HepG2 (cell line): Measurements from ENCODE around the gene C2orf80. TPM values are rescaled to one million over a fixed set of nuclear protein-coding genes. Genes with fewer than 3 reads are reported as not detected.
A peak's percentile ranks its signal among the peaks of the same experiment; 100 is the strongest.

Experiments
- ATAC-seq: fragments of 200-7000 bp; cut with Tn5 transposase; 3 replicates; pipeline ENCODE4 v1.9.1; 2020; ENCODE audit warnings: mild to moderate bottlenecking, moderate library complexity
- BruUV-seq: library from RNA; stranded (reverse); fragments of 400-500 nt; replicated peaks from 2 replicates; lab custom pipeline; 2021; lab: Mats Ljungman, UMichigan
- CTCF ChIA-PET: fragments of 300-600 bp; formaldehyde crosslinking; extraction: SDS; loops from one replicate; lab custom pipeline; 2021; ENCODE audit warnings: low total read pairs, inconsistent platforms, low intra/inter-chr PET ratio; lab: Yijun Ruan, JAX
- POLR2A ChIA-PET: fragments of 350-600 bp; sonication (Branson Sonifier 250); formaldehyde crosslinking; loops from one replicate; lab custom pipeline; 2020; ENCODE audit warnings: antibody characterized with exemption, inconsistent platforms; lab: Yijun Ruan, JAX
- DNase-seq: peaks from one replicate; pipeline ENCODE4 v3.0.0-alpha.2; 2015; ENCODE audit warnings: low spot score
- FAIRE-seq: peaks from 3 replicates; lab custom pipeline; 2011; peaks lifted over from hg19 to GRCh38; lab: Jason Lieb, UNC
- H2AFZ ChIP-seq: one replicate; pipeline ENCODE4 v1.6.1; 2011; ENCODE audit warnings: low read length, inconsistent platforms
- H3K27ac ChIP-seq: fragments of 300-600 bp; 3 replicates; pipeline ENCODE4 v1.8.0; 2011; ENCODE audit warnings: mixed run types, mild to moderate bottlenecking, mixed read lengths, low read length, inconsistent platforms; ENCODE audit not compliant: insufficient read depth; ENCODE audit errors: extremely low read length
- H3K27me3 ChIP-seq, 2 experiments: fragments of 200-600 bp in 1 of 2; 2 replicates in 1 of 2; 3 replicates in 1 of 2; pipeline versions ENCODE4 v1.6.0 to v1.8.0; 2011; ENCODE audit warnings: low read length in 2 of 2, mild to moderate bottlenecking in 2 of 2, moderate library complexity in 2 of 2, inconsistent platforms in 1 of 2; ENCODE audit not compliant: insufficient read depth in 2 of 2, control insufficient read depth in 1 of 2
- H3K36me3 ChIP-seq, 2 experiments: fragments of 200-600 bp in 1 of 2; replicated peaks in 1 of 2; 2 replicates in 1 of 2; 3 replicates in 1 of 2; pipeline versions ENCODE4 v1.5.1 to v1.8.0; 2011; ENCODE audit warnings: low read length in 2 of 2, inconsistent platforms in 1 of 2; ENCODE audit not compliant: insufficient read depth in 2 of 2, control insufficient read depth in 1 of 2
- H3K4me1 ChIP-seq: 2 replicates; pipeline ENCODE4 v1.5.1; 2012; ENCODE audit warnings: low read length, inconsistent platforms; ENCODE audit not compliant: insufficient read depth
- H3K4me2 ChIP-seq: 2 replicates; pipeline ENCODE4 v1.6.0; 2011; ENCODE audit warnings: low read depth, low read length, inconsistent platforms
- H3K4me3 ChIP-seq, 3 experiments: fragments of 200-600 bp in 1 of 3; sonication (generic), shearing (Covaris generic) in 1 of 3; replicated peaks in 1 of 3; 2 replicates each; pipeline ENCODE4 v1.5.1; 2011 to 2016; ENCODE audit warnings: low read length in 3 of 3, inconsistent platforms in 2 of 3, low read depth in 2 of 3, mild to moderate bottlenecking in 2 of 3, control low read depth in 1 of 3, mixed read lengths in 1 of 3; ENCODE audit not compliant: insufficient read depth in 1 of 3
- H3K79me2 ChIP-seq: one replicate; pipeline ENCODE4 v1.6.1; 2011; ENCODE audit warnings: low read length, inconsistent platforms; ENCODE audit not compliant: insufficient read depth
- H3K9ac ChIP-seq: 2 replicates; pipeline ENCODE4 v1.6.0; 2011; ENCODE audit warnings: mild to moderate bottlenecking, low read depth, low read length, inconsistent platforms; ENCODE audit not compliant: insufficient read depth
- H3K9me3 ChIP-seq: 2 replicates; pipeline ENCODE4 v1.5.1; 2012; ENCODE audit warnings: mild to moderate bottlenecking, low read length
- H4K20me1 ChIP-seq: 2 replicates; pipeline ENCODE4 v1.6.0; 2011; ENCODE audit warnings: inconsistent platforms, mild to moderate bottlenecking, low read length, moderate library complexity; ENCODE audit not compliant: insufficient read depth
- CENPT ChIP-seq: sonication (generic); formaldehyde crosslinking; IDR thresholded peaks from 2 replicates; pipeline ENCODE4 v1.8.0; 2022; ENCODE audit warnings: low read depth, mild to moderate bottlenecking, moderate library complexity, missing genetic modification reagents
- CREB1 ChIP-seq, 2 experiments: fragments of 450-650 bp in 1 of 2; IDR thresholded peaks; 2 replicates each; pipeline ENCODE4 v1.6.1; 2016 to 2017; ENCODE audit warnings: control low read depth in 1 of 2, mild to moderate bottlenecking in 1 of 2, missing compliant biosample characterization in 1 of 2, missing genetic modification characterization in 1 of 2
- ELK4 ChIP-seq: sonication (generic); formaldehyde crosslinking; IDR thresholded peaks from 2 replicates; pipeline ENCODE4 v1.9.0; 2021; ENCODE audit warnings: missing genetic modification reagents, borderline replicate concordance
- HNF4A ChIP-seq: sonication (generic); formaldehyde crosslinking; IDR thresholded peaks from 2 replicates; pipeline ENCODE4 v1.4.0; 2020; ENCODE audit warnings: missing genetic modification reagents
- LBX2 ChIP-seq: sonication (generic); formaldehyde crosslinking; IDR thresholded peaks from 2 replicates; pipeline ENCODE4 v1.5.0; 2020; ENCODE audit warnings: missing genetic modification reagents, mild to moderate bottlenecking, borderline replicate concordance
- MAFG ChIP-seq: sonication (generic); formaldehyde crosslinking; IDR thresholded peaks from 2 replicates; pipeline ENCODE4 v1.5.1; 2020; ENCODE audit warnings: mild to moderate bottlenecking, missing genetic modification reagents
- MIER3 ChIP-seq: IDR thresholded peaks from 2 replicates; pipeline ENCODE4 v1.6.1; 2016; ENCODE audit warnings: missing compliant biosample characterization, borderline replicate concordance
- MLXIP ChIP-seq: sonication (generic); formaldehyde crosslinking; IDR thresholded peaks from 2 replicates; pipeline ENCODE4 v1.9.0; 2021; ENCODE audit warnings: missing genetic modification reagents, borderline replicate concordance
- MTERF4 ChIP-seq: sonication (generic); formaldehyde crosslinking; IDR thresholded peaks from 2 replicates; pipeline ENCODE4 v1.8.0; 2023; ENCODE audit warnings: mild to moderate bottlenecking, missing genetic modification reagents
- NR2C2 ChIP-seq: sonication (generic); formaldehyde crosslinking; IDR thresholded peaks from 2 replicates; pipeline ENCODE4 v1.4.0; 2020; ENCODE audit warnings: missing genetic modification reagents, mild to moderate bottlenecking, moderate library complexity, borderline replicate concordance
- PHB2 ChIP-seq: fragments of 450-650 bp; IDR thresholded peaks from 2 replicates; pipeline ENCODE4 v1.6.1; 2018; ENCODE audit not compliant: partially characterized antibody
- RBFOX2 ChIP-seq: fragments of 200-400 bp; formaldehyde crosslinking; IDR thresholded peaks from 2 replicates; pipeline ENCODE4 v1.6.1; 2017; ENCODE audit warnings: low read depth, mild to moderate bottlenecking, low read length
- YY1 ChIP-seq: IDR thresholded peaks from 2 replicates; pipeline ENCODE4 v1.6.1; 2011; ENCODE audit warnings: low read length, low read depth, moderate library complexity, mild to moderate bottlenecking; ENCODE audit not compliant: insufficient read depth, insufficient replicate concordance
- ZMYM4 ChIP-seq: sonication (generic); formaldehyde crosslinking; IDR thresholded peaks from 2 replicates; pipeline ENCODE4 v1.8.1; 2023; ENCODE audit warnings: mild to moderate bottlenecking, missing genetic modification reagents
- ZNF225 ChIP-seq: sonication (generic); formaldehyde crosslinking; IDR thresholded peaks from 2 replicates; pipeline ENCODE4 v1.4.0; 2020; ENCODE audit warnings: mild to moderate bottlenecking, missing genetic modification reagents
- WGBS: methylation state at CpG from one replicate; pipeline ENCODE4 v1.1.6; 2017; ENCODE audit warnings: low lambda C conversion rate; 5-methylcytosine and 5-hydroxymethylcytosine counted together
- in situ Hi-C: cut with HindIII; loops from 2 replicates; pipeline ENCODE4 v1.10.0; 2017; ENCODE audit warnings: low pct_unique_long_range_greater_than_20kb; ENCODE audit not compliant: extremely low pct_ligation_motif_present
- intact Hi-C: fragments of 100-400 bp; cut with micrococcal nuclease; formaldehyde crosslinking; loops from one replicate; pipeline ENCODE4 v1.10.0; 2022; ENCODE audit not compliant: unreplicated experiment
- polyA plus RNA-seq, 8 experiments: library from polyadenylated mRNA; depleted of rRNA in 3 of 8; stranded (reverse) in 7 of 8; unstranded in 1 of 8; fragments of >200 nt; fragmentation: Illumina TruSeq in 4 of 8; extraction: Trizol in 4 of 8; gene quantifications; 2 replicates each; pipeline versions ENCODE4 v1.2.1 to v1.2.3, GENCODE V29; 2011 to 2016; ENCODE audit warnings: low read depth in 4 of 8, missing spikeins in 1 of 8, mixed read lengths in 1 of 8; ENCODE audit not compliant: insufficient read depth in 1 of 8
- total RNA-seq, 5 experiments: library from RNA; depleted of rRNA; stranded (reverse); fragments of >200 nt; fragmentation: Illumina TruSeq; extraction: Trizol; gene quantifications; 2 replicates each; pipeline ENCODE4 v1.2.3, GENCODE V29; 2016; ENCODE audit warnings: low read depth in 1 of 5

Gene C2orf80
- total and polyA plus RNA-seq, 2 of the 13 experiments (the other 11 are each of a cell fraction or from before 2014, with no cell fraction given), result not detected

GRCh38 chr2:208142925-208143799, 46.7 kb downstream of the C2orf80 start:
- in situ Hi-C loops, result no loop called here
- Histone ChIP-seq H2AFZ (no peak overlapping the region), H3K79me2 (no peaks in the 10 kb centered on the region), H3K36me3 (no peaks in the 10 kb centered on the region), H3K9me3 (no peaks in the 10 kb centered on the region; the same call in 1 of the 2 replicates), H3K4me1 (peaks cover 21% of the 10 kb centered on the region), H3K9ac (no peak overlapping the region), H3K27me3 (peaks cover 0 to 5% of the 10 kb centered on the region in 2 experiments; a peak in 1 of 5 replicates), H4K20me1 (no peaks in the 10 kb centered on the region), H3K4me3 (no peak overlapping the region), H3K4me2 (0 out of 2 replicates have a peak overlapping the region, but pooled peaks have one; percentile 21), H3K27ac (no peak overlapping the region)
- ATAC-seq, result peak; percentile 79
- peak; percentile 93 for DNase-seq
- POLR2A ChIA-PET, result interaction anchor here (1.9 to 2.4 kb wide), 2 partner anchors 13 to 111 kb away, joined by 7 to 8 read pairs; partner anchors contain the start of gene IDH1
- WGBS, result 35% methylated on average over 14 of the region's 14 CpGs
- BruUV-seq, result no TSS peak
- intact Hi-C loops, result loop anchor here (1.0 kb wide), 1 partner anchor 13 kb away; no protein-coding TSS in a partner anchor
- peak; percentile 37 for FAIRE-seq
- CTCF ChIA-PET, result no interaction called here
- TF ChIP-seq HNF4A (CRISPR knock-in tag) (peak; percentile 28; the same call in 1 of the 2 replicates), LBX2 (no peak), PHB2 (no peak), ZNF225 (no peak), MLXIP (CRISPR knock-in tag) (no peak), ZMYM4 (peak; percentile 42; the same call in 1 of the 2 replicates), CREB1 (IDR thresholded peaks at IDR 0.05) (no peak), CREB1 (CRISPR knock-in tag; IDR thresholded peaks at IDR 0.05) (0 out of 2 replicates have a peak, but pooled peaks have one; percentile 14), RBFOX2 (no peak), NR2C2 (CRISPR knock-in tag) (no peak), MAFG (CRISPR knock-in tag) (no peak), MIER3 (no peak), MTERF4 (CRISPR knock-in tag) (no peak), YY1 (no peak), ELK4 (CRISPR knock-in tag) (no peak), CENPT (no peak)
